OCI-LY1 (cell line): ENCODE measurements around the gene ACKR2.

Experiments
- H2AFZ ChIP-seq: fragments of 200-600 bp; sonication (generic), shearing (Covaris generic); 2 replicates; pipeline ENCODE4 v1.6.0; 2014; ENCODE audit warnings: antibody characterized with exemption, mild to moderate bottlenecking, low read length
- H3F3A ChIP-seq: fragments of 200-600 bp; sonication (generic), shearing (Covaris generic); 2 replicates; pipeline ENCODE4 v1.6.0; 2014; ENCODE audit warnings: mild to moderate bottlenecking, antibody characterized with exemption, low read length, moderate library complexity; ENCODE audit not compliant: insufficient read depth
- H3K27ac ChIP-seq: fragments of 200-600 bp; sonication (generic); 2 replicates; pipeline ENCODE4 v1.5.1; 2014; ENCODE audit warnings: low read length, mixed run types, mild to moderate bottlenecking, low read depth; ENCODE audit not compliant: poor library complexity, severe bottlenecking
- H3K27me3 ChIP-seq: fragments of 200-600 bp; sonication (generic); 2 replicates; pipeline ENCODE4 v1.6.0; 2014; ENCODE audit warnings: antibody characterized with exemption, mild to moderate bottlenecking, low read length, moderate library complexity; ENCODE audit not compliant: insufficient read depth
- H3K36me3 ChIP-seq: fragments of 200-600 bp; sonication (generic); 2 replicates; pipeline ENCODE4 v1.6.1; 2014; ENCODE audit warnings: mild to moderate bottlenecking, antibody characterized with exemption, low read length, moderate library complexity, mixed read lengths; ENCODE audit not compliant: insufficient read depth
- H3K4me1 ChIP-seq: fragments of 200-600 bp; sonication (generic); 2 replicates; pipeline ENCODE4 v1.5.1; 2014; ENCODE audit warnings: mild to moderate bottlenecking, low read length, moderate library complexity; ENCODE audit not compliant: insufficient read depth, severe bottlenecking
- H3K4me2 ChIP-seq: fragments of 200-600 bp; sonication (generic), shearing (Covaris generic); 2 replicates; pipeline ENCODE4 v1.6.1; 2014; ENCODE audit warnings: low read length
- H3K4me3 ChIP-seq: fragments of 200-600 bp; sonication (generic); 2 replicates; pipeline ENCODE4 v1.5.1; 2014; ENCODE audit warnings: low read length, low read depth, mild to moderate bottlenecking, mixed read lengths; ENCODE audit not compliant: poor library complexity, severe bottlenecking
- H3K79me2 ChIP-seq: fragments of 200-600 bp; shearing (Covaris generic); 2 replicates; pipeline ENCODE4 v1.6.1; 2016; ENCODE audit warnings: mixed run types, low read length, mixed read lengths; ENCODE audit not compliant: insufficient read depth
- H3K9ac ChIP-seq: fragments of 200-600 bp; sonication (generic), shearing (Covaris generic); 2 replicates; pipeline ENCODE4 v1.6.1; 2014; ENCODE audit warnings: mild to moderate bottlenecking, low read length, mixed read lengths
- H3K9me2 ChIP-seq: fragments of 200-600 bp; sonication (generic), shearing (Covaris generic); 2 replicates; pipeline ENCODE4 v1.6.1; 2014; ENCODE audit warnings: low read depth, mild to moderate bottlenecking, low read length, mixed read lengths
- H3K9me3 ChIP-seq: fragments of 200-600 bp; shearing (Covaris generic); 2 replicates; pipeline ENCODE4 v1.6.1; 2014; ENCODE audit warnings: low read length, mixed read lengths
- H4K20me1 ChIP-seq: fragments of 200-600 bp; sonication (generic), shearing (Covaris generic); 2 replicates; pipeline ENCODE4 v1.6.0; 2016; ENCODE audit warnings: mild to moderate bottlenecking, low read length; ENCODE audit not compliant: insufficient read depth
- EZH2 ChIP-seq: fragments of 200-600 bp; sonication (generic), shearing (Covaris generic); IDR thresholded peaks from 2 replicates; pipeline ENCODE4 v1.8.0; 2017; ENCODE audit warnings: borderline replicate concordance, mixed run types, mild to moderate bottlenecking, antibody characterized with exemption, low read length, moderate library complexity, mixed read lengths
- TF ChIP-seq, protein P1 (sequence below): fragments of 200-600 bp; sonication (generic), shearing (Covaris generic); IDR thresholded peaks from 2 replicates; pipeline ENCODE4 v1.5.1; 2017; ENCODE audit warnings: mild to moderate bottlenecking, antibody characterized with exemption, low read length, moderate library complexity, mixed read lengths

ACKR2 gene

DNA sequence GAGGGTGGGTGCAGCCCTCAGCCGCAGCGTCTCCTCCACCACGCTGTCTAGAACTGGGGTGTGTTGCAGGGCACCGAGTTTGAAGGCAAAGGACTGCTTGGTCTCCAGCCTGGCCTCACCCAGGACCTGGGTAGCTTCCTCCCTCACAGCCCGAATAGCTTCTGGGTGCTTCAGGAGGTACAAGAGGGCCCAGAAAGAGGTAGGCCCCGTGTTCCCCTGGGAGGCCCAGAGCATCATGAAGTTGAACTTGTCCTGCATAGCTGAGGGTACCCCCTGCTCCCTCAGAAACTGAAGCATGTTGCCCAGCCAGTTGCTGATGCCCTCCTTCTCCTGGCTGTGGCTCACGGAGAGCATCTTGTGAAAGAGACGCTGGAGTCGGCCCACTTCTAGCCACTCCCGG, 65.5 kb downstream of the ACKR2 start:
- H4K20me1 ChIP-seq, result no peaks in the 10 kb centered on the region
- H3K27me3 ChIP-seq, result peaks cover 4% of the 10 kb centered on the region; the same call in 1 of the 2 replicates
- TF ChIP-seq EZH2, result no peak
- TF ChIP-seq, protein P1, sequence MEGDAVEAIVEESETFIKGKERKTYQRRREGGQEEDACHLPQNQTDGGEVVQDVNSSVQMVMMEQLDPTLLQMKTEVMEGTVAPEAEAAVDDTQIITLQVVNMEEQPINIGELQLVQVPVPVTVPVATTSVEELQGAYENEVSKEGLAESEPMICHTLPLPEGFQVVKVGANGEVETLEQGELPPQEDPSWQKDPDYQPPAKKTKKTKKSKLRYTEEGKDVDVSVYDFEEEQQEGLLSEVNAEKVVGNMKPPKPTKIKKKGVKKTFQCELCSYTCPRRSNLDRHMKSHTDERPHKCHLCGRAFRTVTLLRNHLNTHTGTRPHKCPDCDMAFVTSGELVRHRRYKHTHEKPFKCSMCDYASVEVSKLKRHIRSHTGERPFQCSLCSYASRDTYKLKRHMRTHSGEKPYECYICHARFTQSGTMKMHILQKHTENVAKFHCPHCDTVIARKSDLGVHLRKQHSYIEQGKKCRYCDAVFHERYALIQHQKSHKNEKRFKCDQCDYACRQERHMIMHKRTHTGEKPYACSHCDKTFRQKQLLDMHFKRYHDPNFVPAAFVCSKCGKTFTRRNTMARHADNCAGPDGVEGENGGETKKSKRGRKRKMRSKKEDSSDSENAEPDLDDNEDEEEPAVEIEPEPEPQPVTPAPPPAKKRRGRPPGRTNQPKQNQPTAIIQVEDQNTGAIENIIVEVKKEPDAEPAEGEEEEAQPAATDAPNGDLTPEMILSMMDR, result no peak
- no peak overlapping the region for H3K4me3 ChIP-seq
- no peak overlapping the region for H3K27ac ChIP-seq
- H3K36me3 ChIP-seq, result no peaks in the 10 kb centered on the region
- no peak overlapping the region for H3K4me2 ChIP-seq
- no peak overlapping the region for H2AFZ ChIP-seq
- no peaks in the 10 kb centered on the region for H3K9me3 ChIP-seq
- H3K9me2 ChIP-seq, result no peaks in the 10 kb centered on the region
- H3F3A ChIP-seq, result no peaks in the 10 kb centered on the region
- no peak overlapping the region for H3K9ac ChIP-seq
- no peaks in the 10 kb centered on the region for H3K79me2 ChIP-seq
- H3K4me1 ChIP-seq, result no peaks in the 10 kb centered on the region

DNA sequence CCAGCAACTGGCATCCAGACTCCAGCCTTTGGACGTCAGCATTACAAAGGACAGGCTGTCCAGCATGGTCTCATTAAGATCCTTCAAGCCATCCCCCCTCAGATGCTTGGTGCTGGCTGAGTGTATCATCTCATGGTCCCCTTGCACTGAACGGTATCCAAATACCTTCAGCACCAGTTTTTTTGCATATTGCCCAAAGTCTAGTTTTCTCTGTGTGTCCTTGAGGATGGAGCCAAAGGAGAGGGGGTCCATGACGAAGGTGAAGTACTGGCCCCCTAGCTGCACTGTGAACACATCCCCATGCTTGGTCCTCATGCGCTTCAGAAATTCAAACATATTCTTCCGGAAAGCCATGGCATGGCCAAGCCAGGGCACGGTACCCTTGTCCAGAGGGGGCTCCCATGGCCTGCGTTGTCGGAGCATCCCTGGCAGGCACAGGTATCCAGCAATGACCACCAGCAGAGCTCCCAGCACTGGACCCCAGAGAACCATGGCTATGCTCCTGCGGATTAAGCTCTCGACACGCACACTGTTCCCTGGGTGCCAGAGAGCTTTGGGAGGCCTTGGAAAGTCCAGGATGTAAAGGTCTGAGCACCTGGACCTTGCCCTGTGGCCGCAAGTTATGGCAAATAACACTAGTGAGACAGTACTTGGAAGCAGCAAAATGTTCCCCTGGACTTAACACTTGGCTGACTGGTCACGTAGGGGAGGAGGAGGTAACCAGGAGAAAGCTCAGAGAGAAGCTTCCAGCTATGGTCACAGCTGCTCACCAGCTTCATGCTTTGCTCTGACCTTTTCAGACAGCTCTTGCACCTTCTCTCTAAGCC, 66.3 kb downstream of the ACKR2 start, which contains the start of gene CYP8B1:
TSS of gene CYP8B1 (minus strand) at position 555 of the 827 bp plus-strand sequence. CDS start at position 492, 63 bp downstream.
- Histone ChIP-seq H3K4me2 (no peak within 1 kb of the TSS), H3K4me1 (peaks cover 2% of the 10 kb centered on the region), H3K9ac (no peak within 1 kb of the TSS), H3K27me3 (peaks cover 4% of the 10 kb centered on the region; the same call in 1 of the 2 replicates), H3K9me2 (no peaks in the 10 kb centered on the region), H3K27ac (no peak within 1 kb of the TSS), H3K79me2 (no peaks in the 10 kb centered on the region), H3K9me3 (no peaks in the 10 kb centered on the region), H3K36me3 (no peaks in the 10 kb centered on the region), H4K20me1 (no peaks in the 10 kb centered on the region), H3K4me3 (no peak within 1 kb of the TSS), H2AFZ (no peak within 1 kb of the TSS), H3F3A (no peaks in the 10 kb centered on the region)
- TF ChIP-seq, protein P1, result no peak
- no peak for TF ChIP-seq EZH2

DNA sequence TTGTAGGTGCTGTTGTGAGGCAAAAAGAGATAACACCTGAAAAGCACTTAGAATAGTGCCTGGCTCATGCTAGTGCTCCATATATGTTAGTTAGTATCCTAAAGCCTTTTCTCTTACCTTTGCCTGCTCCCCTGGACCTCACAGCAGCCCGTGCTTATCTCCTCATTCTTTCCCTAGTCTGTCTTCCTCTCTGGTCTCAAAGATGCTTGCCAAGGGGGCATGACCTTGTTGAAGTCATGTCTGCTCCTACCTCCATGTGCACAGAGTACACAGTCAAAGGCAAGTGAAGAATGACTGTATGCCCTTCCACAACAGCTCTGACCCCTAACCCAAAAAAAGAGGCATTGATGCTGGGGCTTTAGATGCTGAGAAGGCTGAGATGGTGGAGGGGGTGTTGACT, 67.2 kb downstream of the ACKR2 start:
- Histone ChIP-seq H3K9me3 (no peaks in the 10 kb centered on the region), H3K36me3 (no peaks in the 10 kb centered on the region), H3K9me2 (no peaks in the 10 kb centered on the region), H3K27ac (no peak overlapping the region), H3K9ac (no peak overlapping the region), H3K27me3 (peaks cover 4% of the 10 kb centered on the region; the same call in 1 of the 2 replicates), H2AFZ (no peak overlapping the region), H4K20me1 (no peaks in the 10 kb centered on the region), H3K4me1 (peaks cover 9% of the 10 kb centered on the region), H3K79me2 (no peaks in the 10 kb centered on the region), H3K4me3 (no peak overlapping the region), H3F3A (no peaks in the 10 kb centered on the region), H3K4me2 (no peak overlapping the region)
- TF ChIP-seq EZH2, result no peak
- TF ChIP-seq, protein P1, result no peak
